ENCODE data around the gene SLC6A6. TPM values are rescaled to one million over a fixed set of nuclear protein-coding genes. Genes with fewer than 3 reads are reported as not detected.
A peak's percentile ranks its signal among the peaks of the same experiment; 100 is the strongest.

Gene SLC6A6
- total RNA-seq, 1 donor from 2014 or later = 24.2 TPM

DNA sequence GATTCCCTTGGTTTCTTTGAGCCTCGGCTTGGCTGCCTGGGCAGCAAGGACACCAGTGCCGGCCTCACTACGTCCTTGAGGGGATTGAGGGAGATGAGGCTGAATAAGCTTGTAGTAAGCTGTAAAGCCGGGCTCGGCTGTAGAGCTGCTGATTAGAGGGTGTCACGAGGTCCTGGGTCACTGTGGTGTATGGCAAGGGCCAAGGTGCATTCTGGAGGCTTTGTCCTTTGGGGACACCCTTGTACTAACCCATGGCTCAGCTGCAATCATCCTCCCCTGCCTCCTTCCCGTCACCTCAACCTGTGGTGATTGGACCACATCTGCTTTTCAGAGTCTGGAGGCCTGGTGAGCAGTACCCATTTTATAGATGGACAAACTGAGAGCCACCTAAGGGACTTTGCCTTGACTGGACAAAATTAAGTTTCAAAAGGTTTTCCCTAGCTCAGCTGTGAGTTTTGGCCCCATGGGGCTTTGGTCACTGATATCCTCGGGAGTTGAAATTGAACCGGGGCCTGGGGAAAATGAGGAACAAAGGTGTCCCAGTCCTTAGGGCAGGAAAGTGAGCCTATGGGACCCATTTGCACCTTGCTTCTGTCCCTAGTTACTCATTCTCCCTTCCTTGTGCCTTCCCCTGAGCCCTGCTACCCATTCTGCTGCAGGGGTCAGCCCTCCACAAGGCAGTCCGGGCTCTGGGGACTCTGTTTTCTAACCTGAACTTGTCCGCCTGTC, 2.4 kb downstream of the SLC6A6 start:
- Histone ChIP-seq H3K4me3 (ENCODE audit: insufficient read depth, low read depth, low read length) (peak overlapping the region; percentile 44), H4K20me1 (ENCODE audit: insufficient read depth, low read length) (peaks cover 44% of the 10 kb centered on the region), H3K27me3 (ENCODE audit: insufficient read depth, low read length) (no peaks in the 10 kb centered on the region), H3K9me3 (ENCODE audit: insufficient read depth, low read depth, low read length) (no peaks in the 10 kb centered on the region), H3K36me3 (ENCODE audit: insufficient read depth, low read length) (peaks cover 2% of the 10 kb centered on the region), H3K4me2 (ENCODE audit: low read length) (peak overlapping the region; percentile 100), H3K79me2 (ENCODE audit: insufficient read depth, low read length) (peaks cover 56% of the 10 kb centered on the region), H3K27ac (ENCODE audit: low read depth, low read length) (no peak overlapping the region), H2AFZ (ENCODE audit: low read depth, low read length) (no peak overlapping the region), H3K9ac (ENCODE audit: low read length) (peak overlapping the region; percentile 81), H3K4me1 (ENCODE audit: insufficient read depth, low read length) (peaks cover 23% of the 10 kb centered on the region)
- Mint-ChIP-seq H3K27ac (ENCODE audit: unreplicated experiment) (no peak overlapping the region), H3K4me3 (ENCODE audit: unreplicated experiment) (peak overlapping the region; percentile 71), H3K36me3 (ENCODE audit: low read depth, unreplicated experiment) (no peaks in the 10 kb centered on the region), H3K4me1 (ENCODE audit: low read depth, unreplicated experiment) (peaks cover 5% of the 10 kb centered on the region), H3K27me3 (ENCODE audit: low read depth, unreplicated experiment) (peaks cover 6% of the 10 kb centered on the region), H3K9me3 (ENCODE audit: unreplicated experiment) (no peaks in the 10 kb centered on the region)
- no peak for DNase-seq (ENCODE audit: low read depth)
- TF ChIP-seq, protein P1, sequence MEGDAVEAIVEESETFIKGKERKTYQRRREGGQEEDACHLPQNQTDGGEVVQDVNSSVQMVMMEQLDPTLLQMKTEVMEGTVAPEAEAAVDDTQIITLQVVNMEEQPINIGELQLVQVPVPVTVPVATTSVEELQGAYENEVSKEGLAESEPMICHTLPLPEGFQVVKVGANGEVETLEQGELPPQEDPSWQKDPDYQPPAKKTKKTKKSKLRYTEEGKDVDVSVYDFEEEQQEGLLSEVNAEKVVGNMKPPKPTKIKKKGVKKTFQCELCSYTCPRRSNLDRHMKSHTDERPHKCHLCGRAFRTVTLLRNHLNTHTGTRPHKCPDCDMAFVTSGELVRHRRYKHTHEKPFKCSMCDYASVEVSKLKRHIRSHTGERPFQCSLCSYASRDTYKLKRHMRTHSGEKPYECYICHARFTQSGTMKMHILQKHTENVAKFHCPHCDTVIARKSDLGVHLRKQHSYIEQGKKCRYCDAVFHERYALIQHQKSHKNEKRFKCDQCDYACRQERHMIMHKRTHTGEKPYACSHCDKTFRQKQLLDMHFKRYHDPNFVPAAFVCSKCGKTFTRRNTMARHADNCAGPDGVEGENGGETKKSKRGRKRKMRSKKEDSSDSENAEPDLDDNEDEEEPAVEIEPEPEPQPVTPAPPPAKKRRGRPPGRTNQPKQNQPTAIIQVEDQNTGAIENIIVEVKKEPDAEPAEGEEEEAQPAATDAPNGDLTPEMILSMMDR (IDR thresholded peaks at IDR 0.05; ENCODE audit: insufficient read depth, low read depth, low read length) = no peak
- TF ChIP-seq EZH2 (IDR thresholded peaks at IDR 0.05; ENCODE audit: insufficient read depth, low read length) = no peak
- no peak for FAIRE-seq

DNA sequence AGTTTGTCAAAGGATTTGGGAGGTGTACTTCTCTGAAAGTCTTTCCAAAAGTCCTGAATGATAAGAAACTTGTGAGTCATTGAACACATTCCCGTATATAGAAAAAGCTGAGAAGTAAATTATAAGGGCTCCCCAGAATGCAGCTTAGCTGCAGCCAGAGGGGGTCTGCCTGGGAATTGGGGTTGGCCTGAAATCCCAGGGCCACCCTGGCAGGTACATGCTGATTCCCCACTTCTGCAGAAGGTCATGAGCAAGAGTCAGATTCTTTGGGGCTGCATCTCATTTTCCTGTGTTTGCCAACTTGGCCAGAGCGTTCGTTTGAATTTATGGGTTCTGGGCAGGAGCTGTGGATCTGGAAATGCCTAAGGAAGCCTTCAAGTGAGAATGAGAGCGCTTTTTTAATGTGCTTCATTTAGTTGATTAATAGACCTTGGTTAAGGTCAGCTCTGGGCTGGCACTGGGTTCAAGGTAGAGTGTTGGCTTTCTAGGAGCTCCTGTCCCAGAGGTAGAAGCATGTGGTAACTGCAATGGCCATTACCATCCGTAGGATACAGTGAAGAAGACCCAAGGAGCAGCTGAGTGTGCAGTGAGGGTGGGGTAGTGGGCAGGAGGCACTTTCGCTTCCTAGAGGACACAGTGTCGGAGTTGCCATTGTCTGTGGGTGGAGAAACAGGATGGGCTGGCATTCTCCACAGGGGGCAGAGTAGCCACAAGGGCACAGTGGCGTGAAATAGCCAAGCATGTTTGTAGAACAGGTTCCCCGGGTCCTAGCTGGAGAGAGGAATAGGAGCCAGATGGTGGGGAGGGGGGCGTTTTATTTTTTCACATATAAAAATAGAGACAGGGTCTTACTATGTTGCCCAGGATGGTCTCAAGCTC, 3.2 kb downstream of the SLC6A6 start:
- H3K27me3 Mint-ChIP-seq (ENCODE audit: low read depth, unreplicated experiment) = peaks cover 5% of the 10 kb centered on the region
- Histone ChIP-seq H3K4me3 (ENCODE audit: insufficient read depth, low read depth, low read length) (no peak overlapping the region), H3K27me3 (ENCODE audit: insufficient read depth, low read length) (no peaks in the 10 kb centered on the region), H4K20me1 (ENCODE audit: insufficient read depth, low read length) (peaks cover 44% of the 10 kb centered on the region), H3K27ac (ENCODE audit: low read depth, low read length) (no peak overlapping the region), H3K9me3 (ENCODE audit: insufficient read depth, low read depth, low read length) (no peaks in the 10 kb centered on the region), H3K4me1 (ENCODE audit: insufficient read depth, low read length) (peaks cover 29% of the 10 kb centered on the region), H3K9ac (ENCODE audit: low read length) (no peak overlapping the region), H3K4me2 (ENCODE audit: low read length) (peak overlapping the region; percentile 100), H3K36me3 (ENCODE audit: insufficient read depth, low read length) (peaks cover 2% of the 10 kb centered on the region), H3K79me2 (ENCODE audit: insufficient read depth, low read length) (peaks cover 61% of the 10 kb centered on the region), H2AFZ (ENCODE audit: low read depth, low read length) (no peak overlapping the region)
- H3K36me3 Mint-ChIP-seq (ENCODE audit: low read depth, unreplicated experiment) = no peaks in the 10 kb centered on the region
- FAIRE-seq (no peak), DNase-seq (ENCODE audit: low read depth) (no peak)
- peak overlapping the region; percentile 73 for H3K27ac Mint-ChIP-seq (ENCODE audit: unreplicated experiment)
- H3K9me3 Mint-ChIP-seq (ENCODE audit: unreplicated experiment) = no peaks in the 10 kb centered on the region
- H3K4me1 Mint-ChIP-seq (ENCODE audit: low read depth, unreplicated experiment) = peaks cover 9% of the 10 kb centered on the region
- H3K4me3 Mint-ChIP-seq (ENCODE audit: unreplicated experiment) = peak overlapping the region; percentile 71
- no peak for TF ChIP-seq EZH2 (IDR thresholded peaks at IDR 0.05; ENCODE audit: insufficient read depth, low read length)
- TF ChIP-seq, protein P1 (IDR thresholded peaks at IDR 0.05; ENCODE audit: insufficient read depth, low read depth, low read length) = no peak

Measured in astrocyte (in vitro differentiated cells and primary cell).